H1 (cell line): Measurements from ENCODE around the gene KANSL1L. TPM values are rescaled to one million over a fixed set of nuclear protein-coding genes. Genes with fewer than 3 reads are reported as not detected.

Experiments
- CTCF ChIA-PET: fragments of 300-600 bp; sonication (Branson Sonifier 250); formaldehyde crosslinking; loops from one replicate; lab custom pipeline; 2021; ENCODE audit not compliant: partially characterized antibody; lab: Charles Lee
- POLR2A ChIA-PET: fragments of 300-600 bp; sonication (Branson Sonifier 250); formaldehyde crosslinking; loops from one replicate; lab custom pipeline; 2021; ENCODE audit warnings: inconsistent platforms; ENCODE audit not compliant: partially characterized antibody; lab: Charles Lee
- DNase-seq, 2 experiments: peaks; one replicate each; pipeline versions ENCODE4 v3.0.0 to v3.0.0-alpha.2; 2010 to 2022; ENCODE audit warnings: low spot score in 2 of 2, low read depth in 1 of 2, mixed read lengths in 1 of 2
- FAIRE-seq: peaks from 2 replicates; lab custom pipeline; 2011; peaks lifted over from hg19 to GRCh38; lab: Jason Lieb, UNC
- H2AFZ ChIP-seq: 2 replicates; pipeline ENCODE4 v1.8.1; 2012; ENCODE audit warnings: low read length, inconsistent platforms
- H2AK5ac ChIP-seq: 2 replicates; pipeline ENCODE4 v1.6.1; 2013; ENCODE audit warnings: low read depth, low read length
- H2BK120ac ChIP-seq: replicated peaks from 2 replicates; pipeline ENCODE3; 2013; ENCODE audit warnings: low read depth, low read length, inconsistent platforms
- H2BK12ac ChIP-seq: 2 replicates; pipeline ENCODE4 v1.6.1; 2013; ENCODE audit warnings: low read depth, low read length
- H2BK15ac ChIP-seq: 2 replicates; pipeline ENCODE4 v1.6.1; 2013; ENCODE audit warnings: low read length
- H2BK20ac ChIP-seq: 2 replicates; pipeline ENCODE4 v1.6.1; 2013; ENCODE audit warnings: low read length
- H2BK5ac ChIP-seq: 2 replicates; pipeline ENCODE4 v1.6.1; 2013; ENCODE audit warnings: low read depth, low read length
- H3K14ac ChIP-seq: 2 replicates; pipeline ENCODE4 v1.6.1; 2013; ENCODE audit warnings: inconsistent platforms; ENCODE audit not compliant: insufficient read length
- H3K18ac ChIP-seq: 2 replicates; pipeline ENCODE4 v1.6.1; 2013; ENCODE audit warnings: low read length; ENCODE audit errors: extremely low read depth
- H3K23ac ChIP-seq: 2 replicates; pipeline ENCODE4 v1.6.1; 2013; ENCODE audit warnings: inconsistent platforms; ENCODE audit not compliant: insufficient read length
- H3K23me2 ChIP-seq: 2 replicates; pipeline ENCODE4 v1.6.1; 2013; ENCODE audit warnings: low read depth, low read length
- H3K27ac ChIP-seq: 2 replicates; pipeline ENCODE4 v1.6.1; 2011; ENCODE audit warnings: low read depth, low read length, inconsistent platforms
- H3K27me3 ChIP-seq, 4 experiments: replicated peaks in 1 of 4; 1 replicate in 1 of 4; 2 replicates in 3 of 4; pipeline versions ENCODE4 v1.6.1 to v1.8.1; 2011 to 2013; ENCODE audit warnings: low read length in 3 of 4, mild to moderate bottlenecking in 3 of 4, inconsistent platforms in 2 of 4, mixed read lengths in 2 of 4, moderate library complexity in 1 of 4; ENCODE audit not compliant: control insufficient read depth in 3 of 4, insufficient read depth in 3 of 4; ENCODE audit errors: extremely low read depth in 1 of 4
- H3K36me3 ChIP-seq, 4 experiments: 2 replicates each; pipeline versions ENCODE4 v1.6.1 to v1.8.1; 2011 to 2013; ENCODE audit warnings: mild to moderate bottlenecking in 4 of 4, low read length in 3 of 4, moderate library complexity in 2 of 4, control low read depth in 1 of 4, inconsistent platforms in 1 of 4; ENCODE audit not compliant: insufficient read depth in 4 of 4, control insufficient read depth in 2 of 4
- H3K4ac ChIP-seq: replicated peaks from 2 replicates; pipeline ENCODE3; 2013; ENCODE audit warnings: low read length, low read depth, mixed read lengths, inconsistent platforms; ENCODE audit not compliant: insufficient read length
- H3K4me1 ChIP-seq, 4 experiments: replicated peaks in 1 of 4; 1 replicate in 1 of 4; 2 replicates in 3 of 4; pipeline versions ENCODE4 v1.6.1 to v1.8.1; 2011 to 2013; ENCODE audit warnings: low read length in 3 of 4, inconsistent platforms in 2 of 4, mixed read lengths in 1 of 4; ENCODE audit not compliant: insufficient read depth in 4 of 4, control insufficient read depth in 3 of 4
- H3K4me2 ChIP-seq, 2 experiments: 2 replicates each; pipeline versions ENCODE4 v1.6.1 to v1.8.1; 2011 to 2013; ENCODE audit warnings: low read depth in 2 of 2, low read length in 2 of 2, control low read depth in 1 of 2, inconsistent platforms in 1 of 2, mild to moderate bottlenecking in 1 of 2; ENCODE audit not compliant: insufficient read depth in 1 of 2
- H3K4me3 ChIP-seq, 4 experiments: fragments of 200-600, 300-600 bp in 1 of 4; sonication (generic), shearing (Covaris generic), sonication (Bioruptor Twin) in 1 of 4; 2 replicates each; pipeline versions ENCODE4 v1.5.1 to v1.8.1; 2011 to 2016; ENCODE audit warnings: low read length in 4 of 4, low read depth in 3 of 4, control low read depth in 2 of 4, inconsistent platforms in 2 of 4, mild to moderate bottlenecking in 2 of 4, mixed read lengths in 1 of 4, moderate library complexity in 1 of 4; ENCODE audit not compliant: insufficient read depth in 2 of 4; ENCODE audit errors: extremely low read depth in 1 of 4
- H3K56ac ChIP-seq: replicated peaks from 2 replicates; pipeline ENCODE3; 2013; ENCODE audit warnings: low read depth, mild to moderate bottlenecking, mixed read lengths, low read length, inconsistent platforms; ENCODE audit not compliant: insufficient read length
- H3K79me1 ChIP-seq: 2 replicates; pipeline ENCODE4 v1.6.1; 2013; ENCODE audit warnings: low read depth, low read length, control low read depth
- H3K79me2 ChIP-seq, 2 experiments: 2 replicates each; pipeline versions ENCODE4 v1.6.1 to v1.8.1; 2012 to 2013; ENCODE audit warnings: low read length in 2 of 2, mild to moderate bottlenecking in 2 of 2, inconsistent platforms in 1 of 2; ENCODE audit not compliant: insufficient read depth in 2 of 2, control insufficient read depth in 1 of 2
- H3K9ac ChIP-seq, 4 experiments: replicated peaks in 1 of 4; 1 replicate in 1 of 4; 2 replicates in 3 of 4; pipeline versions ENCODE4 v1.6.1 to v1.8.1; 2011 to 2013; ENCODE audit warnings: low read depth in 3 of 4, low read length in 3 of 4, control low read depth in 2 of 4, mild to moderate bottlenecking in 2 of 4, moderate library complexity in 2 of 4, inconsistent platforms in 1 of 4; ENCODE audit errors: extremely low read depth in 1 of 4
- H3K9me3 ChIP-seq, 2 experiments: 2 replicates each; pipeline versions ENCODE4 v1.6.1 to v1.8.1; 2012 to 2013; ENCODE audit warnings: mild to moderate bottlenecking in 2 of 2, moderate library complexity in 2 of 2, control low read depth in 1 of 2, inconsistent platforms in 1 of 2, low read depth in 1 of 2, low read length in 1 of 2, mixed read lengths in 1 of 2; ENCODE audit not compliant: insufficient read depth in 2 of 2
- H4K20me1 ChIP-seq, 2 experiments: replicated peaks in 1 of 2; 2 replicates each; pipeline versions ENCODE3 to v1.8.1; 2011 to 2013; ENCODE audit warnings: inconsistent platforms in 2 of 2, low read length in 2 of 2, mild to moderate bottlenecking in 1 of 2; ENCODE audit not compliant: insufficient read depth in 2 of 2, control insufficient read depth in 1 of 2
- H4K5ac ChIP-seq: 2 replicates; pipeline ENCODE4 v1.6.1; 2013; ENCODE audit warnings: low read length, low read depth, mixed read lengths, inconsistent platforms; ENCODE audit not compliant: insufficient read length
- H4K8ac ChIP-seq: 2 replicates; pipeline ENCODE4 v1.8.0; 2013; ENCODE audit warnings: mild to moderate bottlenecking, moderate library complexity, low read length, inconsistent platforms; ENCODE audit not compliant: insufficient read depth; ENCODE audit errors: extremely low read depth
- H4K91ac ChIP-seq: replicated peaks from 2 replicates; pipeline ENCODE3; 2013; ENCODE audit warnings: low read length, mixed read lengths, inconsistent platforms; ENCODE audit not compliant: insufficient read length
- HDAC2 ChIP-seq, 2 experiments: fragments of 300-600 bp in 1 of 2; sonication (generic) in 1 of 2; IDR thresholded peaks; 2 replicates each; pipeline ENCODE4 v1.6.1; 2011 to 2012; ENCODE audit warnings: low read depth in 2 of 2, low read length in 2 of 2, mild to moderate bottlenecking in 2 of 2, moderate library complexity in 2 of 2, borderline replicate concordance in 1 of 2, inconsistent platforms in 1 of 2
- JUND ChIP-seq: IDR thresholded peaks from 2 replicates; pipeline ENCODE4 v1.6.1; 2011; ENCODE audit warnings: mild to moderate bottlenecking, improper control_type of control experiment, low read length
- RXRA ChIP-seq: IDR thresholded peaks from 2 replicates; pipeline ENCODE4 v1.6.1; 2011; ENCODE audit warnings: low read depth, mild to moderate bottlenecking, low read length, moderate library complexity; ENCODE audit not compliant: insufficient read depth
- SIRT6 ChIP-seq: IDR thresholded peaks from one replicate; pipeline ENCODE4 v1.7.1; 2012; ENCODE audit warnings: low read length, inconsistent platforms
- SUZ12 ChIP-seq: fragments of 200-600 bp; sonication (generic); IDR thresholded peaks from 2 replicates; pipeline ENCODE4 v1.6.1; 2012; ENCODE audit warnings: mild to moderate bottlenecking, inconsistent platforms, low read length, moderate library complexity, mixed read lengths
- WGBS, 2 experiments: shearing (Covaris generic) in 1 of 2; methylation state at CpG; one replicate each; pipeline versions ENCODE4 v1.1.6 to v1.1.7; 2013 to 2015; ENCODE audit warnings: low lambda C conversion rate in 2 of 2, mixed read lengths in 2 of 2, inconsistent platforms in 1 of 2, low coverage in 1 of 2, missing lambda C conversion rate in 1 of 2; ENCODE audit not compliant: insufficient replicate concordance in 2 of 2, insufficient coverage in 1 of 2, insufficient read length in 1 of 2; ENCODE audit errors: extremely low coverage in 1 of 2, missing lambda C conversion rate in 1 of 2; 5-methylcytosine and 5-hydroxymethylcytosine counted together
- polyA plus RNA-seq, 7 experiments: library from polyadenylated mRNA; depleted of rRNA in 3 of 7; stranded (reverse) in 5 of 7; unstranded in 2 of 7; fragments of >200 nt in 5 of 7; fragments of 200-250 nt in 2 of 7; gene quantifications; 1 replicate in 5 of 7; 2 replicates in 1 of 7; 4 replicates in 1 of 7; pipeline versions ENCODE4 v1.2.1 to v1.2.3, GENCODE V29; 2011 to 2013; ENCODE audit warnings: missing spikeins in 2 of 7, mixed read lengths in 2 of 7
- total RNA-seq: library from RNA; stranded (reverse); fragmentation: NEBNext Ultra II Directional; extraction: Animal tissue kit (Norgen Biotek cat#: 25700); gene quantifications from 2 replicates; pipeline ENCODE4 v1.2.1, GENCODE V29; 2021
- TF ChIP-seq, protein P1 (sequence below), 3 experiments: IDR thresholded peaks; 1 replicate in 2 of 3; 2 replicates in 1 of 3; pipeline versions ENCODE4 v1.5.1 to v1.6.1; 2011; ENCODE audit warnings: low read length in 3 of 3, mild to moderate bottlenecking in 3 of 3, inconsistent platforms in 2 of 3, low read depth in 1 of 3, moderate library complexity in 1 of 3; ENCODE audit not compliant: insufficient read depth in 1 of 3; ENCODE audit errors: control extremely low read depth in 1 of 3

The KANSL1L gene
- total and polyA plus RNA-seq, 2 of the 8 experiments (the other 6 are each of a cell fraction or from before 2014, with no cell fraction given) = 5.4 to 17.2 TPM

DNA sequence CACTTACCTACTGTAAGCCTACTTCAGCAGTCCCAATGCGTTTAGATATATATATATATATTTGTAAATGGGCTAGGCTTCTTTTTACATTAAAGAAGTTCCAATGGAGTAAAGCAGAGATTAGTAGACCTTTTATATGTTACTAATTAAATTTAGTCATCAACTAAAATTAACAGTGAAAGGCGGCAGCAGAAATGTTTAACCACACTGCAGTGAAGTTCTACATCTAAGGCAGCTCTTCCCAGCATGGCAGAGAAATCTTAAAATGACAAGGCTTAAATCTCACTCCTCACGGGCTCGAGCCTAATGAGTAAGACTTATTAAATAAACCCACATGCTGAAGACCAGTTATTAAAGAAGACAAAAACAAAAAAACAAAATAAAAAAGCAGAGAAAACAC lies 19.1 kb upstream of the KANSL1L start:
- Histone ChIP-seq H3K18ac (no peak overlapping the region), H3K79me2 (no peaks in the 10 kb centered on the region), H3K14ac (no peak overlapping the region), H2AK5ac (no peak overlapping the region), H3K27ac (no peak overlapping the region), H4K8ac (no peak overlapping the region), H3K4me3 (no peak overlapping the region), H3K23ac (no peak overlapping the region), H3K36me3 (no peaks in the 10 kb centered on the region), H3K9me3 (peaks cover 0 to 2% of the 10 kb centered on the region in 2 experiments; a peak in 1 of 4 replicates), H3K27me3 (no peaks in the 10 kb centered on the region), H4K5ac (no peak overlapping the region), H3K4me1 (no peaks in the 10 kb centered on the region), H3K9ac (no peak overlapping the region), H3K56ac (no peak overlapping the region), H3K79me1 (no peaks in the 10 kb centered on the region), H3K23me2 (no peaks in the 10 kb centered on the region), H2AFZ (no peak overlapping the region), H3K4ac (no peak overlapping the region), H2BK12ac (no peak overlapping the region), H2BK5ac (no peak overlapping the region), H2BK15ac (no peak overlapping the region), H2BK20ac (no peak overlapping the region), H4K91ac (no peak overlapping the region), H4K20me1 (no peaks in the 10 kb centered on the region), H3K4me2 (no peak overlapping the region), H2BK120ac (no peak overlapping the region)
- ChIA-PET POLR2A (no interaction called here), CTCF (interaction anchor here (1.3 to 1.9 kb wide), 2 partner anchors 8 to 9 kb away, joined by 4 to 9 read pairs; no protein-coding TSS in a partner anchor)
- WGBS, 2 experiments = 97% methylated on average over 4 of the region's 4 CpGs; no CpG with 5 or more reads in 1 of the 2 experiments
- DNase-seq = no peak
- FAIRE-seq = no peak
- no peak for TF ChIP-seq HDAC2 (IDR thresholded peaks at IDR 0.05; ENCODE audit: borderline replicate concordance in 1 of 2, low read depth in 2 of 2, low read length in 2 of 2)
- no peak for TF ChIP-seq SIRT6
- no peak for TF ChIP-seq JUND
- TF ChIP-seq SUZ12 = no peak
- TF ChIP-seq, protein P1, sequence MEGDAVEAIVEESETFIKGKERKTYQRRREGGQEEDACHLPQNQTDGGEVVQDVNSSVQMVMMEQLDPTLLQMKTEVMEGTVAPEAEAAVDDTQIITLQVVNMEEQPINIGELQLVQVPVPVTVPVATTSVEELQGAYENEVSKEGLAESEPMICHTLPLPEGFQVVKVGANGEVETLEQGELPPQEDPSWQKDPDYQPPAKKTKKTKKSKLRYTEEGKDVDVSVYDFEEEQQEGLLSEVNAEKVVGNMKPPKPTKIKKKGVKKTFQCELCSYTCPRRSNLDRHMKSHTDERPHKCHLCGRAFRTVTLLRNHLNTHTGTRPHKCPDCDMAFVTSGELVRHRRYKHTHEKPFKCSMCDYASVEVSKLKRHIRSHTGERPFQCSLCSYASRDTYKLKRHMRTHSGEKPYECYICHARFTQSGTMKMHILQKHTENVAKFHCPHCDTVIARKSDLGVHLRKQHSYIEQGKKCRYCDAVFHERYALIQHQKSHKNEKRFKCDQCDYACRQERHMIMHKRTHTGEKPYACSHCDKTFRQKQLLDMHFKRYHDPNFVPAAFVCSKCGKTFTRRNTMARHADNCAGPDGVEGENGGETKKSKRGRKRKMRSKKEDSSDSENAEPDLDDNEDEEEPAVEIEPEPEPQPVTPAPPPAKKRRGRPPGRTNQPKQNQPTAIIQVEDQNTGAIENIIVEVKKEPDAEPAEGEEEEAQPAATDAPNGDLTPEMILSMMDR (IDR thresholded peaks at IDR 0.05; ENCODE audit: control extremely low read depth in 1 of 3, insufficient read depth in 1 of 3, low read depth in 1 of 3, low read length in 3 of 3) = no peak
- TF ChIP-seq RXRA = no peak
